GM12873 (cell line): ENCODE results near the gene NEK9.

Experiments
- CTCF ChIP-seq: IDR thresholded peaks from 2 replicates; pipeline ENCODE4 v1.5.1; 2012; ENCODE audit warnings: low read depth, mild to moderate bottlenecking, moderate library complexity, low read length, control low read depth; ENCODE audit not compliant: insufficient read depth; ENCODE audit errors: missing control alignments

Gene NEK9

GRCh38 chr14:75032939-75033338, 93.9 kb downstream of the NEK9 start:
- no peak for TF ChIP-seq CTCF

- TF ChIP-seq CTCF: no peak
These were observed 96.7 kb downstream of the NEK9 start for GRCh38 chr14:75030147-75030546.
